Measurements from ENCODE around the gene CEP295NL. TPM values are rescaled to one million over a fixed set of nuclear protein-coding genes. Genes with fewer than 3 reads are reported as not detected.

The CEP295NL gene
- total and polyA plus RNA-seq, 2 of the 8 experiments (the other 6 are each of a cell fraction or from before 2014, with no cell fraction given), result 0.06 to 2.0 TPM

DNA sequence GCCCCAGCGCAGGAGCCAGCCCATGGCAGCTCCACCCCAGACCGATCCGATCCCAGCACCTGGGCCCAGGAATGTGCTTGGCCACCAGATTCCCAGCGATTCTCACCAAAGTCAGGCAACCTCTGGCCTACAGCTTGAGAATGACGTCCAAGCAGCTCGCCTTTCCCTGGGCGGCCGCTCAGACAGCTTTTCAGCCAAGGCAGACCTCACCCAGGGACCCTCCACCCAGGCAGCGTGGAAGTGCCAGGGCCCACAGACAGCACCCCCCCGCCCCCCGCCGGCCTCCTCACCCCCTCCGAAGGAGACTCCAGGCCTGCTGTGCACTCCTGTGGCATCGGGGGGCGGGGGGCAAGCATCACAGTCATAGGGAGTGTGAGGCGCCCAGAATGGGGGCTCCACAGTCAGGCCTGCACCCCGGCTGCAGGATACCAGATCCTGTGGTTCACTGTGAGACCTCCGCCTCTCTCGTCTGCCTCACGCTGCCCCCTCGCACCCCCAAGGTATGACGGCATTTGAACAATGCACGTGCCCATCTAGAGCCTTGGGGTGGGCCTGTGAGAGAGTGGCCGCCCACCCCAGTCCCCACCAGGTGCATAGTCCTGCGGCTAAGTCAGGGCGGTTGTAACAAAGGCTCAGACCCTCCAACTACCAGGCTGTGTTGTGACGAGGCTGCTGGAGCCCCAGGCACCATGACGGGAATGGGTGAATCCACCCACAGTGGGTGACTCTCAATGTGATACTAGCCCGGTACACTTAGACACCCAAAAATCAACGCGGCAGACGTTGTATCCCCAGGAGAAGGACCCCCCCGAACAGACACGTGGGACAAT lies 6.0 kb downstream of the CEP295NL start (continued):
- TF ChIP-seq CHD7 (IDR thresholded peaks at IDR 0.05; ENCODE audit: insufficient replicate concordance, low read length) (no peak), JUN (IDR thresholded peaks at IDR 0.05; ENCODE audit: low read depth, low read length) (no peak), ATF2 (IDR thresholded peaks at IDR 0.05; ENCODE audit: low read length) (no peak), FOSL1 (IDR thresholded peaks at IDR 0.05; ENCODE audit: insufficient read depth, low read depth, low read length) (no peak), CTBP2 (IDR thresholded peaks at IDR 0.05; ENCODE audit: borderline replicate concordance, insufficient read depth, insufficient read length, low read length) (no peak), TBP (IDR thresholded peaks at IDR 0.05; ENCODE audit: low read depth, low read length) (no peak), PHF8 (conservative IDR thresholded peaks at IDR 0.05; ENCODE audit: low read depth, low read length) (no peak)

All from H1 (cell line).